Measurements from ENCODE around the gene ATP2A1. TPM values are rescaled to one million over a fixed set of nuclear protein-coding genes. Genes with fewer than 3 reads are reported as not detected.

Gene ATP2A1
- total and polyA plus RNA-seq, 2 of the 13 experiments (the other 11 are each of a cell fraction or from before 2014, with no cell fraction given) = 3.2 to 12.5 TPM

GRCh38 chr16:28924762-28925385, 46.6 kb downstream of the ATP2A1 start, which contains the start of gene RABEP2 (continued):
- TF ChIP-seq ZNF281 (CRISPR knock-in tag; IDR thresholded peaks at IDR 0.05; ENCODE audit: borderline replicate concordance) (peak; percentile 72; the same call in 1 of the 2 replicates), ZBTB25 (CRISPR knock-in tag; IDR thresholded peaks at IDR 0.05) (peak; percentile 98), SNAI1 (CRISPR knock-in tag; IDR thresholded peaks at IDR 0.05; ENCODE audit: borderline replicate concordance) (no peak), CSRNP1 (CRISPR knock-in tag; IDR thresholded peaks at IDR 0.05) (no peak), TRIM24 (CRISPR knock-in tag; IDR thresholded peaks at IDR 0.05) (no peak), ZNF441 (CRISPR knock-in tag; IDR thresholded peaks at IDR 0.05; ENCODE audit: borderline replicate concordance) (no peak), ZNF546 (CRISPR knock-in tag; conservative IDR thresholded peaks at IDR 0.05) (peak; percentile 75; the same call in 1 of the 2 replicates), ZNF331 (CRISPR knock-in tag; IDR thresholded peaks at IDR 0.05) (0 out of 2 replicates have a peak, but pooled peaks have one; percentile 28), MYC (CRISPR knock-in tag; IDR thresholded peaks at IDR 0.05; ENCODE audit: borderline replicate concordance) (peak; percentile 52; the same call in 1 of the 2 replicates), ZBTB21 (CRISPR knock-in tag; IDR thresholded peaks at IDR 0.05) (no peak), RNF2 (conservative IDR thresholded peaks at IDR 0.05; ENCODE audit: low read depth) (no peak), ZNF580 (CRISPR knock-in tag; IDR thresholded peaks at IDR 0.05; ENCODE audit: borderline replicate concordance, low read depth) (0 out of 2 replicates have a peak, but pooled peaks have one; percentile 19), TP53 (CRISPR knock-in tag; conservative IDR thresholded peaks at IDR 0.05) (no peak), ZNF577 (CRISPR knock-in tag; IDR thresholded peaks at IDR 0.05; ENCODE audit: borderline replicate concordance, low read depth) (no peak), XRCC5 (optimal IDR thresholded peaks at IDR 0.05; ENCODE audit: low read length) (no peak), MEF2D (CRISPR knock-in tag; IDR thresholded peaks at IDR 0.05) (peak; percentile 12; the same call in 1 of the 2 replicates), PAX8 (CRISPR knock-in tag; IDR thresholded peaks at IDR 0.05; ENCODE audit: borderline replicate concordance) (no peak), IRX3 (CRISPR knock-in tag; IDR thresholded peaks at IDR 0.05; ENCODE audit: borderline replicate concordance, low read depth) (no peak), ZNF101 (CRISPR knock-in tag; IDR thresholded peaks at IDR 0.05; ENCODE audit: borderline replicate concordance, low read depth) (no peak; the same call in 1 of the 2 replicates), ZNF777 (CRISPR knock-in tag; IDR thresholded peaks at IDR 0.05) (peak; percentile 65; the same call in 1 of the 2 replicates), HCFC1 (IDR thresholded peaks at IDR 0.05; ENCODE audit: low read depth, low read length) (peak; percentile 24; the same call in 1 of the 2 replicates), NONO (IDR thresholded peaks at IDR 0.05) (no peak), NONO (CRISPR knock-in tag; conservative IDR thresholded peaks at IDR 0.05) (peak; percentile 56; the same call in 1 of the 2 replicates)
- TF ChIP-seq, protein P1, sequence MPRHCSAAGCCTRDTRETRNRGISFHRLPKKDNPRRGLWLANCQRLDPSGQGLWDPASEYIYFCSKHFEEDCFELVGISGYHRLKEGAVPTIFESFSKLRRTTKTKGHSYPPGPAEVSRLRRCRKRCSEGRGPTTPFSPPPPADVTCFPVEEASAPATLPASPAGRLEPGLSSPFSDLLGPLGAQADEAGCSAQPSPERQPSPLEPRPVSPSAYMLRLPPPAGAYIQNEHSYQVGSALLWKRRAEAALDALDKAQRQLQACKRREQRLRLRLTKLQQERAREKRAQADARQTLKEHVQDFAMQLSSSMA (CRISPR knock-in tag; IDR thresholded peaks at IDR 0.05) = no peak

Data from HepG2 (cell line).